Sciatic nerve (tissue), 2 donors: ENCODE measurements around the gene RREB1. TPM values are rescaled to one million over a fixed set of nuclear protein-coding genes. Genes with fewer than 3 reads are reported as not detected.
"Not testable (repeated sequence)": the region's sequence is repeated elsewhere in the genome, so short reads cannot be mapped to it uniquely, and the experiment has no call there.

Source experiments
- ATAC-seq: fragments of 200-7000 bp; cut with Tn5 transposase; one replicate; pipeline ENCODE4 v1.9.1; 2020; ENCODE audit warnings: mild to moderate bottlenecking, moderate library complexity
- DNase-seq: peaks from one replicate; pipeline ENCODE4 v3.0.0-alpha.2; 2020; ENCODE audit warnings: low spot score
- intact Hi-C: fragments of 100-400 bp; cut with DNase I; formaldehyde crosslinking; loops from one replicate; pipeline ENCODE4 v1.14.2; 2022
- total RNA-seq: library from RNA; stranded (reverse); fragmentation: NEBNext Ultra II Directional; extraction: Animal tissue kit (Norgen Biotek cat#: 25700); gene quantifications from one replicate; pipeline ENCODE4 v1.2.1, GENCODE V29; 2021
- donor health status: DM: no; HTN: no; CAD: no.
- donor health status: DM: no; HTN: no; CAD: no.

The RREB1 gene
- total RNA-seq, 1 donor from 2014 or later = 50.6 TPM

- intact Hi-C loops = no loop called here
- ATAC-seq (peak; percentile 97), DNase-seq (peak; percentile 86)
Measured at GRCh38 chr6:7261032-7261841, 153.5 kb downstream of the RREB1 start.

- peak; percentile 2 for ATAC-seq
- intact Hi-C loops = no loop called here
- no peak for DNase-seq
Measured at GRCh38 chr6:7261852-7262461, 154.2 kb downstream of the RREB1 start.

DNA sequence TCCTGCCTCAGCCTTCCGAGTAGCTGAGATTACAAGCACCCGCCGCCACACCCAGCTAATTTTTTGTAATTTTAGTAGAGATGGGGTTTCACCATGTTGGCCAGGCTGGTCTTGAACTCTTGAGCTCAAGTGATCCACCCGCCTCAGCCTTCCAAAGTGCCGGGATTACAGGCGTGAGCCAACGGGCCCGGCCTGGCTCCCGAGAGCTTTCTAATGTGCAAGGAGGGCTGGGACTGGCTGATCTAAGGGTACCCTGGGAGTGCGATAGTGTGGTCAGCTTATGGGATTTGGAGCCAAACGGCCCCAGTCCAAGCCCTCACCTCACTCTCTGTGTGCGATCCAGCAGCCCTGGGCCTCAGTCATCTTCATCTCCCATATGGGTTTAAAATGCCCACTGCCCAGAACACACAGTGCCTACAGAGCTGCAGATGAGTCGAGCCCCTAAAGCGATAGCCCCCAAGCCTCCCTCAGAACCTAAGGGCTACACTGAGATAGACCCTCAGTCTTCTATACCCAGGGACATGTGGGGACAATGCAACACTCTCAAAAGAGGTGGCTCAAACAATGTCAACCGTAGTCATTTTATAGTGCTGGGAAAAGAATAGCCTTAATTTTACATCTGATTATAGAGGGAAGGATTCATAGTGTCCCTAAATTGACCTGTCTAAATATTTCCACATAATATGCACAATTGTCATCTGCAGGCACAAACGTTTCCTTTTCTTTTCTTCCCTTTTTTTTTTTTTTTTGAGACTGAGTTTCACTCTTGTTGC is 155.2 kb downstream of the RREB1 start:
- intact Hi-C loops = no loop called here
- ATAC-seq (no peak), DNase-seq (no peak)

DNA sequence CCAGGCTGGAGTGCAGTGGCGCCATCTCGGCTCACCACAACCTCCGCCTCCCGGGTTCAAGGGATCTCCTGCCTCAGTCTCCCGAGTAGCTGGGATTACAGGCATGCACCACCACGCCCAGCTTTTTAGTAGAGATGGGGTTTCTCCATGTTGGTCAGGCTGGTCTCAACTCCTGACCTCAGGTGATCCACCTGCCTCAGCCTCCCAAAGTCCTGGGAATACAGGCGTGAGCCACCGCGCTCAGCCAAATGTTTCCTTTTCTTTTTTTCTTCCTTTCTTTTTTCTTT is 155.7 kb downstream of the RREB1 start:
- ATAC-seq, intact Hi-C loops, DNase-seq: not testable (repeated sequence)

GRCh38 chr6:7264041-7264440 is 156.3 kb downstream of the RREB1 start:
- no peak for DNase-seq
- no peak for ATAC-seq
- intact Hi-C loops = no loop called here

- no peak for ATAC-seq
- no peak for DNase-seq
- intact Hi-C loops = no loop called here
Measured at GRCh38 chr6:7264686-7265384, 157.1 kb downstream of the RREB1 start.

DNA sequence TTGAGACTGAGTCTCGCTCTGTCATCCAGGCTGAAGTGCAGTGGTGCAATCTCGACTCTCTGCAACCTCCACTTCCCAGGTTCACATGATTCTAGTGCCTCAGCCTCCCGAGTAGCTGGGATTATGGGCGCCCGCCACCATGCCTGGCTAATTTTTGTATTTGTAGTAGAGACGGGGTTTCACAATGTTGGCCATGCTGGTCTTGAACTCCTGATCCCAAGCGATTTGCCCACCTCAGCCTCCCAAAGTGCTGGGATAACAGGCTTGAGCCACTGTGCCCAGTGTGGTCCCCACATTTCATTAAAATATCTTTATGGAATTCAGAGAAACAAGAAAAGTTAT is 157.6 kb downstream of the RREB1 start:
- intact Hi-C loops, DNase-seq, ATAC-seq: not testable (repeated sequence)

DNA sequence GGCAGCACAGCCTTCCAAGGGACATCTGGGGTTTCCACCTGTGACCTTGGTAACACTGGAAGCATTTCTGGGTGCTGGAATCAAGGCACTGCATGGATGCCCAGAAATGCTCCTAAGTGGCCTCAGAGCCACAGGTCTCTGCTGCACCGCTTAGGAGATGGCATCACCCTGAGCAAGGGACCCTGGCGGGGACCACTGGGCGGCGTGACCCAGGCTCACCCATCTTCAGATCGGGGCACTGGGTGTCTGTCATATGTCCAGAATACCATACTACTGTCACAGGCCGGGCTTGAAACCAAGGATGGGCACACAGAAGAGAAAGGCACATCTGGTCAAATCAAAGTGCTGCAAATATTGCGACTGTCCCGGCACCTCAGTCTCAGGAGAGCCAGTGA is 159.3 kb downstream of the RREB1 start:
- DNase-seq = no peak
- ATAC-seq = no peak
- intact Hi-C loops = no loop called here

- intact Hi-C loops = no loop called here
- DNase-seq = peak; percentile 80
- peak; percentile 18 for ATAC-seq
Measured at GRCh38 chr6:7267466-7268091, 159.8 kb downstream of the RREB1 start.

- intact Hi-C loops = no loop called here
- no peak for DNase-seq
- no peak for ATAC-seq
Measured at GRCh38 chr6:7268362-7268761, 160.6 kb downstream of the RREB1 start.

GRCh38 chr6:7268816-7269555 is 161.2 kb downstream of the RREB1 start:
- ATAC-seq = peak; percentile 31
- intact Hi-C loops = no loop called here
- DNase-seq = no peak

GRCh38 chr6:7269816-7270215 is 162.1 kb downstream of the RREB1 start:
- intact Hi-C loops = loop anchor here (10.0 kb wide), 2 partner anchors 115 to 345 kb away; partner anchors contain the start of genes CAGE1 and RIOK1
- DNase-seq (no peak), ATAC-seq (peak; percentile 90)

- ATAC-seq = no peak
- intact Hi-C loops = loop anchor here (10.0 kb wide), 2 partner anchors 114 to 344 kb away; partner anchors contain the start of genes CAGE1 and RIOK1
Measured at GRCh38 chr6:7270320-7271204, 162.8 kb downstream of the RREB1 start.

DNA sequence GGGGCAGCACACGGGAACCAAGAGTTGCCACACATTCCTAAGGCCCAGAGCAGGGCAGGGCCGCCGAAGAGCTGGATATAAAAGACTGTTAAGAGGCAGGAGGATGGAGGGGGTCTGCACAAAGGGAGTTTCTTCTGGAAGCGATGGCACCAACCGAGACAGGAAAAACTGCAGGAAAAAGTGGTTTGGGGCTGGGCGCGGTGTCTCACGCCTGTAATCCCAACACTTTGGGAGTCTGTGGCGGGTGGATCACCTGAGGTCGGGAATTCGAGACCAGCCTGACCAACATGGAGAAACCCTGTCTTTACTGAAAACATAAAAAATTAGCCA is 163.4 kb downstream of the RREB1 start:
- intact Hi-C loops = loop anchor here (10.0 kb wide), 2 partner anchors 114 to 344 kb away; partner anchors contain the start of genes CAGE1 and RIOK1
- DNase-seq = no peak
- no peak for ATAC-seq

More at GRCh38 chr6:7270320-7271204, 162.8 kb downstream of the RREB1 start:
- no peak for DNase-seq

DNA sequence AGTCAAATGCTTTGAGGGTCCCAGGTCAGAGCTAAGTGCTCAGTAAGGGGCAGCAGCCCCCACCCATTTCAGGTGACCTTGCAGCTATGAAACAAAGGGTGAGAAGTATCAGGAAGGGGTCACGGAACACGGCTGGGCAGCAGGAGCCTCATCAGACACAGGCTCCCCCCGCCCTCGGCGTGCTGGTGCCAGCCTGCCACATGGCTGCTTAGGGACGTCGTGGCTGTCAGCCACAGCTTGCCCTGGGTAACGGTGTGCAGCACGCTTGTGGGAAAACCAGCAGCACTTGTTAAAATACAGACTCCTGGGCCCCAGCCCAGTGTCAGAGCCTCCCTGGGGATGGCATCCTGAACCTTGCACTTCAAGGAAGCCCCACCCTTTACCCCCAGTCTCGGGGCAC is 165.9 kb downstream of the RREB1 start:
- DNase-seq = no peak
- intact Hi-C loops = loop anchor here (10.0 kb wide), 2 partner anchors 111 to 341 kb away; partner anchors contain the start of genes CAGE1 and RIOK1

DNA sequence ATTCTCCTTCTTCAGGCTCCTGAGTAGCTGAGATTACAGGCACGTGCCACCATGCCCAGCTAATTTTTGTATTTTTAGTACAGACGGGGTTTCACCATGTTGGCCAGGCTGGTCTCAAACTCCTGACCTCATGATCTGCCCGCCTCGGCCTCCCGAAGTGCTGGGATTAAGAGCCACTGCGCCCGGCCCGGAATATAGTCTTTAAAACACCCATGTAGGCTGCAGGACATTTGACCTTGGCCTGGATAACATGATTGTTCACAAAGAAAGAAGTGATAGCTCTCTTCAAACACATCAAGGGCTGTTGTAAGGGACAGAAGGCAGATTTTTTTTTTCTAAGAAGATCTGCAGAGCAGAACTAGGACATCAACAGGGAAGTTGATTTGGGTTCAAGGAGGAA is 166.8 kb downstream of the RREB1 start:
- not testable (repeated sequence) for ATAC-seq, DNase-seq
- intact Hi-C loops = loop anchor here (10.0 kb wide), 2 partner anchors 110 to 340 kb away; partner anchors contain the start of genes CAGE1 and RIOK1

More for the DNA sequence above, 165.9 kb downstream of the RREB1 start:
- ATAC-seq = no peak

GRCh38 chr6:7276199-7276524 is 168.4 kb downstream of the RREB1 start:
- DNase-seq = no peak
- no peak for ATAC-seq
- intact Hi-C loops = loop anchor here (10.0 kb wide), 2 partner anchors 109 to 339 kb away; partner anchors contain the start of genes CAGE1 and RIOK1
